Erythroblast (primary cell): ENCODE results near the gene FPR3.

Source experiments
- GATA1 ChIP-seq: IDR thresholded peaks from 2 replicates; pipeline ENCODE4 v1.6.1; 2011; ENCODE audit warnings: low read depth, mild to moderate bottlenecking, control low read depth, low read length, moderate library complexity
- POLR2A ChIP-seq: IDR thresholded peaks from 2 replicates; pipeline ENCODE4 v1.6.1; 2011; ENCODE audit warnings: mild to moderate bottlenecking, low read length

GRCh38 chr19:51820011-51820410, 25.1 kb downstream of the FPR3 start:
- TF ChIP-seq POLR2A, result no peak
- no peak for TF ChIP-seq GATA1
